Endothelial cell of umbilical vein (primary cell): Measurements from ENCODE around the gene DPH1.

Source experiments
- EZH2 ChIP-seq: IDR thresholded peaks from 2 replicates; pipeline ENCODE4 v1.6.1; 2012; ENCODE audit warnings: borderline replicate concordance, low read depth, mild to moderate bottlenecking, moderate library complexity, low read length, inconsistent platforms; ENCODE audit not compliant: severe bottlenecking
- FOS ChIP-seq: IDR thresholded peaks from 2 replicates; pipeline ENCODE4 v1.6.1; 2011; ENCODE audit warnings: mild to moderate bottlenecking, low read length, moderate library complexity, borderline replicate concordance; ENCODE audit not compliant: insufficient read depth
- GATA2 ChIP-seq: IDR thresholded peaks from 2 replicates; pipeline ENCODE4 v1.7.0; 2011; ENCODE audit warnings: low read depth, mild to moderate bottlenecking, moderate library complexity, mixed read lengths, low read length; ENCODE audit not compliant: insufficient read length, insufficient read depth
- JUN ChIP-seq: IDR thresholded peaks from 2 replicates; pipeline ENCODE4 v1.6.1; 2011; ENCODE audit warnings: borderline replicate concordance, low read depth; ENCODE audit not compliant: insufficient read length, insufficient read depth
- MYC ChIP-seq: IDR thresholded peaks from one replicate; pipeline ENCODE4 v1.6.1; 2011; ENCODE audit warnings: mild to moderate bottlenecking, low read depth, low read length
- POLR2A ChIP-seq: IDR thresholded peaks from 2 replicates; pipeline ENCODE4 v1.6.1; 2012; ENCODE audit warnings: low read depth, mild to moderate bottlenecking, control low read depth, low read length
- POLR2AphosphoS5 ChIP-seq: IDR thresholded peaks from 2 replicates; pipeline ENCODE4 v1.6.1; 2012; ENCODE audit warnings: low read depth, mild to moderate bottlenecking, control low read depth, low read length, moderate library complexity; ENCODE audit not compliant: insufficient read depth
- TF ChIP-seq, protein P1 (sequence below), 2 donors: IDR thresholded peaks; 1 replicate in 1 of 2; 2 replicates in 1 of 2; pipeline ENCODE4 v1.5.1; 2011; ENCODE audit warnings: low read length in 2 of 2, mild to moderate bottlenecking in 2 of 2, moderate library complexity in 2 of 2, control low read depth in 1 of 2, inconsistent platforms in 1 of 2, low read depth in 1 of 2; ENCODE audit not compliant: insufficient read depth in 1 of 2; ENCODE audit errors: extremely low read depth in 1 of 2

DNA sequence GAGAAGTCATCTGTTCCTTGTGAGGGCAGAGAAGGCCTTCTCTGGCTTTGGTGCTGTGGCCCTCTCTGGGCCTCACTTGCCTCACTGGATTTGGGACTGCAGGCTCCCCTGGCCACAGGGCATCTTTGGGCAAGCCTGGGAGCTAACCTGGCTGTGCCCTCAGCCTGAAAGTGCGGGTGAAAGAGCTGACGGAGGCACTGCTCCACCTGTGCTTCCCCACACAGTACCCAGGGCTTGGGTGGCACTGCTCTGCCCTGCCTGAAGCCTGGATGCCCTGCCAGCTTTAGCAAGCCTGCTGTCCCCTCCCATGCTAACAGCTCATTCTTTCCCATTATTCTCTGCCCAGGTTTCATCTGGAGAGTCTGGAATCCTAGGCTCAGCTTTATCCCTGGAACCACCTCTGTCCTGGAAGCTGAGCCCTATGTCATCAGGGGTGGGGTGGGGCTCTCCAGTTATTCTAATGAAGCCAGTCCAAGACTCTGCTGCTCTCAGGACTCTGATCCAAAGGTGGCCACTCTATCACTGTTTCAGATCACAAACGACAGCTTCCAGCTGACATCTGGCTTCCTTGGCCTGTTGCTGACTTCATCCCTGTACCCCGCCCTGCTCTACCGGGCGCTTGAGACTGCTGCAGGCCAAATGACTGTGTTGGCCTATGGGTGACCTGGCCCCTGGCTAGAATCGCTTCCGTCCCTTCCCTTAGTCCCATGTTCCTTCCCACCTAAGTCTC lies 54.2 kb downstream of the DPH1 start:
- TF ChIP-seq, protein P1, sequence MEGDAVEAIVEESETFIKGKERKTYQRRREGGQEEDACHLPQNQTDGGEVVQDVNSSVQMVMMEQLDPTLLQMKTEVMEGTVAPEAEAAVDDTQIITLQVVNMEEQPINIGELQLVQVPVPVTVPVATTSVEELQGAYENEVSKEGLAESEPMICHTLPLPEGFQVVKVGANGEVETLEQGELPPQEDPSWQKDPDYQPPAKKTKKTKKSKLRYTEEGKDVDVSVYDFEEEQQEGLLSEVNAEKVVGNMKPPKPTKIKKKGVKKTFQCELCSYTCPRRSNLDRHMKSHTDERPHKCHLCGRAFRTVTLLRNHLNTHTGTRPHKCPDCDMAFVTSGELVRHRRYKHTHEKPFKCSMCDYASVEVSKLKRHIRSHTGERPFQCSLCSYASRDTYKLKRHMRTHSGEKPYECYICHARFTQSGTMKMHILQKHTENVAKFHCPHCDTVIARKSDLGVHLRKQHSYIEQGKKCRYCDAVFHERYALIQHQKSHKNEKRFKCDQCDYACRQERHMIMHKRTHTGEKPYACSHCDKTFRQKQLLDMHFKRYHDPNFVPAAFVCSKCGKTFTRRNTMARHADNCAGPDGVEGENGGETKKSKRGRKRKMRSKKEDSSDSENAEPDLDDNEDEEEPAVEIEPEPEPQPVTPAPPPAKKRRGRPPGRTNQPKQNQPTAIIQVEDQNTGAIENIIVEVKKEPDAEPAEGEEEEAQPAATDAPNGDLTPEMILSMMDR (IDR thresholded peaks at IDR 0.05; ENCODE audit: extremely low read depth in 1 of 2, insufficient read depth in 1 of 2, low read depth in 1 of 2, low read length in 2 of 2) = no peak
- TF ChIP-seq EZH2 (no peak), POLR2A (no peak), MYC (no peak), POLR2AphosphoS5 (no peak), JUN (no peak), GATA2 (peak; percentile 71), FOS (no peak)
